ENCODE data around the gene COL11A1.

DNA sequence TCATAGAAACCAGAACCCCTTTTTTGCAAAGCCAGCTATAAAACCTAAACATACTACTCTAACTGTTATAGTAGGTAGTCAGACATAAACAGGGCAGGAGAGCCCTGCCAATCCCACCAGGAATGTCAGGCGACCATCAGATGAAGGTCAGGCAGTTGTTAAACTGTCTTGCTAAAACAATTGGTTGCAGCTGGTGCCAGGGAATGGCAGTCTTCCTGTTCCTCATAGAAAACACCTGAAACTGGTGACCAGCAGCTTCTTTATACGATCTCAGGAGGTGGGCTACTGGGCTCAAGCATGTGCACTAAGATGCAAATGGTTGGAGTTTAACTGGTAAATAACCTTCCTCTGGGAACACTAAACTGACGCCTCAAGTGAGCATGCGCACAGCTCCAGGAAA, 224.1 kb downstream of the COL11A1 start:
- no peak for TF ChIP-seq EZH2 (IDR thresholded peaks at IDR 0.05; ENCODE audit: borderline replicate concordance, low read depth, low read length, severe bottlenecking)
- TF ChIP-seq, protein P1, sequence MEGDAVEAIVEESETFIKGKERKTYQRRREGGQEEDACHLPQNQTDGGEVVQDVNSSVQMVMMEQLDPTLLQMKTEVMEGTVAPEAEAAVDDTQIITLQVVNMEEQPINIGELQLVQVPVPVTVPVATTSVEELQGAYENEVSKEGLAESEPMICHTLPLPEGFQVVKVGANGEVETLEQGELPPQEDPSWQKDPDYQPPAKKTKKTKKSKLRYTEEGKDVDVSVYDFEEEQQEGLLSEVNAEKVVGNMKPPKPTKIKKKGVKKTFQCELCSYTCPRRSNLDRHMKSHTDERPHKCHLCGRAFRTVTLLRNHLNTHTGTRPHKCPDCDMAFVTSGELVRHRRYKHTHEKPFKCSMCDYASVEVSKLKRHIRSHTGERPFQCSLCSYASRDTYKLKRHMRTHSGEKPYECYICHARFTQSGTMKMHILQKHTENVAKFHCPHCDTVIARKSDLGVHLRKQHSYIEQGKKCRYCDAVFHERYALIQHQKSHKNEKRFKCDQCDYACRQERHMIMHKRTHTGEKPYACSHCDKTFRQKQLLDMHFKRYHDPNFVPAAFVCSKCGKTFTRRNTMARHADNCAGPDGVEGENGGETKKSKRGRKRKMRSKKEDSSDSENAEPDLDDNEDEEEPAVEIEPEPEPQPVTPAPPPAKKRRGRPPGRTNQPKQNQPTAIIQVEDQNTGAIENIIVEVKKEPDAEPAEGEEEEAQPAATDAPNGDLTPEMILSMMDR (IDR thresholded peaks at IDR 0.05; ENCODE audit: borderline replicate concordance, extremely low read depth, low read length, poor library complexity, severe bottlenecking): no peak

Data from DND-41 (cell line).